Measurements from ENCODE around the gene NCBP3. TPM values are rescaled to one million over a fixed set of nuclear protein-coding genes. Genes with fewer than 3 reads are reported as not detected.

Gene NCBP3
- polyA plus RNA-seq, 1 experiment = 9.7 TPM

GRCh38 chr17:3887394-3887793, 41.3 kb upstream of the NCBP3 start:
- Histone ChIP-seq H3K36me3 (ENCODE audit: control insufficient read depth, insufficient read depth, low read length) (peaks cover 14% of the 10 kb centered on the region), H3K4me3 (ENCODE audit: low read depth, low read length) (no peak overlapping the region), H3K27me3 (ENCODE audit: control insufficient read depth, insufficient read depth, low read length) (no peaks in the 10 kb centered on the region)
- DNase-seq (ENCODE audit: low read depth) = no peak
- CTCF ChIA-PET = interaction anchor here (0.8 kb wide), 1 partner anchor 839 kb away, joined by 3 read pairs; no protein-coding TSS in a partner anchor
- POLR2A ChIA-PET = no interaction called here
- no peak for TF ChIP-seq CTCF (IDR thresholded peaks at IDR 0.05; ENCODE audit: insufficient read depth, low read depth, low read length)

- Histone ChIP-seq H3K4me3 (ENCODE audit: low read depth, low read length) (no peak overlapping the region), H3K27me3 (ENCODE audit: control insufficient read depth, insufficient read depth, low read length) (no peaks in the 10 kb centered on the region), H3K36me3 (ENCODE audit: control insufficient read depth, insufficient read depth, low read length) (peaks cover 14% of the 10 kb centered on the region)
- POLR2A ChIA-PET = no interaction called here
- CTCF ChIA-PET = no interaction called here
- DNase-seq (ENCODE audit: low read depth) = no peak
- TF ChIP-seq CTCF (IDR thresholded peaks at IDR 0.05; ENCODE audit: insufficient read depth, low read depth, low read length) = no peak
Measured at GRCh38 chr17:3886776-3887175, 40.7 kb upstream of the NCBP3 start.

GRCh38 chr17:3885970-3886369, 39.9 kb upstream of the NCBP3 start:
- peaks cover 18% of the 10 kb centered on the region for H3K36me3 ChIP-seq (ENCODE audit: control insufficient read depth, insufficient read depth, low read length)
- H3K27me3 ChIP-seq (ENCODE audit: control insufficient read depth, insufficient read depth, low read length) = no peaks in the 10 kb centered on the region
- ChIA-PET CTCF (interaction anchor here (1.8 kb wide), 1 partner anchor 22 kb away, joined by 9 read pairs; no protein-coding TSS in a partner anchor), POLR2A (no interaction called here)
- H3K4me3 ChIP-seq (ENCODE audit: low read depth, low read length) = no peak overlapping the region
- no peak for DNase-seq (ENCODE audit: low read depth)
- TF ChIP-seq CTCF (IDR thresholded peaks at IDR 0.05; ENCODE audit: insufficient read depth, low read depth, low read length) = no peak

- ChIA-PET POLR2A (no interaction called here), CTCF (interaction anchor here (1.1 to 1.8 kb wide), 2 partner anchors 21 to 29 kb away, joined by 5 to 9 read pairs; no protein-coding TSS in a partner anchor)
- Histone ChIP-seq H3K27me3 (ENCODE audit: control insufficient read depth, insufficient read depth, low read length) (no peaks in the 10 kb centered on the region), H3K4me3 (ENCODE audit: low read depth, low read length) (no peak overlapping the region), H3K36me3 (ENCODE audit: control insufficient read depth, insufficient read depth, low read length) (peaks cover 19% of the 10 kb centered on the region)
- TF ChIP-seq CTCF (IDR thresholded peaks at IDR 0.05; ENCODE audit: insufficient read depth, low read depth, low read length) = no peak
- DNase-seq (ENCODE audit: low read depth) = no peak
Measured at GRCh38 chr17:3885271-3885670, 39.2 kb upstream of the NCBP3 start.

- no peak for DNase-seq (ENCODE audit: low read depth)
- ChIA-PET CTCF (interaction anchor here (1.2 to 1.8 kb wide), 4 partner anchors 20 to 147 kb away, joined by 3 to 9 read pairs (median 4); no protein-coding TSS in a partner anchor), POLR2A (no interaction called here)
- Histone ChIP-seq H3K27me3 (ENCODE audit: control insufficient read depth, insufficient read depth, low read length) (no peaks in the 10 kb centered on the region), H3K36me3 (ENCODE audit: control insufficient read depth, insufficient read depth, low read length) (peaks cover 21% of the 10 kb centered on the region), H3K4me3 (ENCODE audit: low read depth, low read length) (no peak overlapping the region)
- TF ChIP-seq CTCF (IDR thresholded peaks at IDR 0.05; ENCODE audit: insufficient read depth, low read depth, low read length) = no peak
Measured at GRCh38 chr17:3884188-3884587, 38.1 kb upstream of the NCBP3 start.
